Ishikawa (cell line): ENCODE data around the gene ITFG1.

Experiments
- EGR1 ChIP-seq: IDR thresholded peaks from 2 replicates; pipeline ENCODE4 v1.6.1; 2012
- NFIC ChIP-seq: IDR thresholded peaks from 2 replicates; pipeline ENCODE4 v1.6.1; 2012
- RAD21 ChIP-seq: IDR thresholded peaks from 2 replicates; pipeline ENCODE4 v1.6.1; 2012; ENCODE audit warnings: low read depth
- TEAD4 ChIP-seq: IDR thresholded peaks from 2 replicates; pipeline ENCODE4 v1.6.1; 2012
- ZBTB7A ChIP-seq: IDR thresholded peaks from 2 replicates; pipeline ENCODE4 v1.6.1; 2012; ENCODE audit warnings: low read depth
- TF ChIP-seq, protein P1 (sequence below): IDR thresholded peaks from 2 replicates; pipeline ENCODE4 v1.6.1; 2012; ENCODE audit warnings: low read depth, mild to moderate bottlenecking

DNA sequence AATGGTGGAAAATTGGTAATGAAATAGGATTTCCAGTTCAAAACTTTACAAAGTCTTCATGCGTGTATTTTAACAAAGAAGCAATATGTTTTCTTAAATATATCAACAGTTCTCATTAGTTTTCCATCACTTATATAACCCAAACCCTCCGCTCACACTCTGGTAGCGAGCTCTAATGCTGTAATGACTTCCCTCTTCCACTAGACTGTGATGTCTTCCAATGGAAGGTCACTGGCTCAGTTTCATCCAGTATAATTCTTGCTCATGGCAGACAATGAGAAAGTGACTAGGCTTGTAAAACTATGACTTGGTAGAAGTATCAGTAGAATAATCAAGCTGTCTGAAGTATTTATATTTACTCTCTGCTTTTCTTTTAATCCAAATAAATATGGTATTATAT, 349.9 kb downstream of the ITFG1 start:
- no peak for TF ChIP-seq RAD21
- TF ChIP-seq, protein P1, sequence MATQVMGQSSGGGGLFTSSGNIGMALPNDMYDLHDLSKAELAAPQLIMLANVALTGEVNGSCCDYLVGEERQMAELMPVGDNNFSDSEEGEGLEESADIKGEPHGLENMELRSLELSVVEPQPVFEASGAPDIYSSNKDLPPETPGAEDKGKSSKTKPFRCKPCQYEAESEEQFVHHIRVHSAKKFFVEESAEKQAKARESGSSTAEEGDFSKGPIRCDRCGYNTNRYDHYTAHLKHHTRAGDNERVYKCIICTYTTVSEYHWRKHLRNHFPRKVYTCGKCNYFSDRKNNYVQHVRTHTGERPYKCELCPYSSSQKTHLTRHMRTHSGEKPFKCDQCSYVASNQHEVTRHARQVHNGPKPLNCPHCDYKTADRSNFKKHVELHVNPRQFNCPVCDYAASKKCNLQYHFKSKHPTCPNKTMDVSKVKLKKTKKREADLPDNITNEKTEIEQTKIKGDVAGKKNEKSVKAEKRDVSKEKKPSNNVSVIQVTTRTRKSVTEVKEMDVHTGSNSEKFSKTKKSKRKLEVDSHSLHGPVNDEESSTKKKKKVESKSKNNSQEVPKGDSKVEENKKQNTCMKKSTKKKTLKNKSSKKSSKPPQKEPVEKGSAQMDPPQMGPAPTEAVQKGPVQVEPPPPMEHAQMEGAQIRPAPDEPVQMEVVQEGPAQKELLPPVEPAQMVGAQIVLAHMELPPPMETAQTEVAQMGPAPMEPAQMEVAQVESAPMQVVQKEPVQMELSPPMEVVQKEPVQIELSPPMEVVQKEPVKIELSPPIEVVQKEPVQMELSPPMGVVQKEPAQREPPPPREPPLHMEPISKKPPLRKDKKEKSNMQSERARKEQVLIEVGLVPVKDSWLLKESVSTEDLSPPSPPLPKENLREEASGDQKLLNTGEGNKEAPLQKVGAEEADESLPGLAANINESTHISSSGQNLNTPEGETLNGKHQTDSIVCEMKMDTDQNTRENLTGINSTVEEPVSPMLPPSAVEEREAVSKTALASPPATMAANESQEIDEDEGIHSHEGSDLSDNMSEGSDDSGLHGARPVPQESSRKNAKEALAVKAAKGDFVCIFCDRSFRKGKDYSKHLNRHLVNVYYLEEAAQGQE, result no peak
- TF ChIP-seq EGR1, result no peak
- TF ChIP-seq ZBTB7A, result no peak
- TF ChIP-seq NFIC, result no peak
- TF ChIP-seq TEAD4, result no peak
